ENCODE results near the gene ZCCHC8.

- TF ChIP-seq CTCF (IDR thresholded peaks at IDR 0.05) (no peak), POLR2A (IDR thresholded peaks at IDR 0.05) (no peak)
Observed at GRCh38 chr12:122460061-122460460, 40.7 kb downstream of the ZCCHC8 start.
